Ovary (tissue), 9 donors: ENCODE measurements around the gene LCLAT1. TPM values are rescaled to one million over a fixed set of nuclear protein-coding genes. Genes with fewer than 3 reads are reported as not detected.

Experiments used
- DNase-seq, 5 donors: peaks; one replicate each; pipeline ENCODE4 v3.0.0-alpha.2; 2019 to 2020
- H3K27ac ChIP-seq, 2 donors: fragments of 200-600 bp; one replicate each; pipeline versions ENCODE4 v1.5.1 to v1.8.0; 2019 to 2022
- H3K27me3 ChIP-seq: fragments of 200-600 bp; one replicate; pipeline ENCODE4 v1.8.0; 2022
- H3K36me3 ChIP-seq: fragments of 200-600 bp; sonication (generic); one replicate; pipeline ENCODE4 v1.5.1; 2019
- H3K4me1 ChIP-seq: one replicate; pipeline ENCODE4 v1.8.1; 2013; ENCODE audit warnings: mild to moderate bottlenecking, moderate library complexity; ENCODE audit not compliant: insufficient read depth
- H3K4me3 ChIP-seq: fragments of 200-600 bp; sonication (generic); one replicate; pipeline ENCODE4 v1.5.1; 2017
- H3K9me3 ChIP-seq, 2 donors: fragments of 200-600 bp in 1 of 2; sonication (generic) in 1 of 2; one replicate each; pipeline versions ENCODE4 v1.5.1 to v1.8.1; 2013 to 2019; ENCODE audit warnings: mild to moderate bottlenecking in 1 of 2, moderate library complexity in 1 of 2
- EP300 ChIP-seq: sonication (generic); formaldehyde crosslinking; IDR thresholded peaks from one replicate; pipeline ENCODE4 v1.6.1; 2017; ENCODE audit warnings: antibody characterized with exemption
- POLR2A ChIP-seq: fragments of 450-650 bp; IDR thresholded peaks from one replicate; pipeline ENCODE4 v1.6.1; 2017; ENCODE audit warnings: antibody characterized with exemption, mild to moderate bottlenecking, moderate library complexity
- WGBS, 3 donors: extraction: QIAGEN DNeasy Blood & Tissue Kit in 1 of 3; methylation state at CpG; one replicate each; pipeline versions ENCODE4 v1.1.5 to v1.1.7; 2013 to 2017; 5-methylcytosine and 5-hydroxymethylcytosine counted together
- intact Hi-C, 4 donors: fragments of 100-400 bp; cut with DNase I; formaldehyde crosslinking; loops; one replicate each; pipeline versions ENCODE4 v1.11.0 to v1.15.1; 2022 to 2023
- polyA plus RNA-seq, 2 donors: library from polyadenylated mRNA; stranded (reverse); fragments of 200-250 nt in 1 of 2; fragments of 350-450 nt in 1 of 2; fragmentation: Illumina TruSeq in 1 of 2; extraction: RNeasy Lipid Tissue Mini Kit (QIAGEN cat#74804) in 1 of 2; gene quantifications; one replicate each; pipeline ENCODE4 v1.2.3, GENCODE V29; 2013 to 2014
- total RNA-seq, 7 donors: library from RNA; depleted of rRNA in 2 of 7; stranded (reverse); fragments of >200 nt in 2 of 7; fragmentation: NEBNext Ultra II Directional in 3 of 7; extraction: Animal tissue kit (Norgen Biotek cat#: 25700) in 3 of 7; gene quantifications; one replicate each; pipeline versions ENCODE4 v1.1.0 to v1.2.4, GENCODE V29; 2016 to 2023
- TF ChIP-seq, protein P1 (sequence below), 3 donors: fragments of 450-650 bp in 2 of 3; fragments of 200-600 bp in 1 of 3; IDR thresholded peaks; one replicate each; pipeline versions ENCODE4 v1.5.1 to v1.8.0; 2016 to 2022; ENCODE audit warnings: antibody characterized with exemption in 3 of 3, mild to moderate bottlenecking in 1 of 3
- donor health status: DM: no; HTN: no; CAD: no; lungs with moderate emphysema.
- donor health status: DM: no; HTN: no; CAD: no.
- donor health status: Bipolar disorder and iron deficiency.
- donor health status: DM: yes; HTN: yes; CAD: no.
- donor health status: DM: no; HTN: no; CAD: no.
- donor health status: DM: yes; HTN: yes; CAD: no.

LCLAT1 gene
- total and polyA plus RNA-seq, 9 donors: 3.2 to 26.5 (median 22.6) TPM

DNA sequence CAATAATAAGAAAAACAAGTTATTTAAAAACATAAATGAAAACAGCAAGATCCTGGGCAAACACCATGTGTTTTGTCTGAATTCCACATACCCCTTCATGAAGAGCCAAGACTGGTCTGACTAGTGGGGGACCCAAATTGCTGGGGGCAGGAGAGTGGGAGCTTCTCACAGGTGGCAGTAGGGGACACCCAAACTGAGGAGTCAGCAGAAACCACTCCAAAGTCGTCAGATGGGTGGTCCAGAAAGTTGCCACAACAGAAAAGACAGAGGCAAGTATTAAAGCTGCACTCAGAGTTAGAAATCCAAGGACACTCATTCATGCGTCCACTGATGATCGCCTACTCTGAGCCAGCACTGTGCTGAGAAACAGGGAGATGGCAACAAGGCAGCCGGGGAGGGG, 12.3 kb upstream of the LCLAT1 start:
- DNase-seq: no peak
- 24 to 69% (median 54%) methylated on average over 4 of the region's 4 CpGs for WGBS, 3 donors
- H3K36me3 ChIP-seq: no peaks in the 10 kb centered on the region
- H3K4me3 ChIP-seq: no peak overlapping the region
- H3K4me1 ChIP-seq: peaks cover 15% of the 10 kb centered on the region
- no peaks in the 10 kb centered on the region for H3K9me3 ChIP-seq
- TF ChIP-seq POLR2A: no peak
- no peak for TF ChIP-seq EP300
- TF ChIP-seq, protein P1, sequence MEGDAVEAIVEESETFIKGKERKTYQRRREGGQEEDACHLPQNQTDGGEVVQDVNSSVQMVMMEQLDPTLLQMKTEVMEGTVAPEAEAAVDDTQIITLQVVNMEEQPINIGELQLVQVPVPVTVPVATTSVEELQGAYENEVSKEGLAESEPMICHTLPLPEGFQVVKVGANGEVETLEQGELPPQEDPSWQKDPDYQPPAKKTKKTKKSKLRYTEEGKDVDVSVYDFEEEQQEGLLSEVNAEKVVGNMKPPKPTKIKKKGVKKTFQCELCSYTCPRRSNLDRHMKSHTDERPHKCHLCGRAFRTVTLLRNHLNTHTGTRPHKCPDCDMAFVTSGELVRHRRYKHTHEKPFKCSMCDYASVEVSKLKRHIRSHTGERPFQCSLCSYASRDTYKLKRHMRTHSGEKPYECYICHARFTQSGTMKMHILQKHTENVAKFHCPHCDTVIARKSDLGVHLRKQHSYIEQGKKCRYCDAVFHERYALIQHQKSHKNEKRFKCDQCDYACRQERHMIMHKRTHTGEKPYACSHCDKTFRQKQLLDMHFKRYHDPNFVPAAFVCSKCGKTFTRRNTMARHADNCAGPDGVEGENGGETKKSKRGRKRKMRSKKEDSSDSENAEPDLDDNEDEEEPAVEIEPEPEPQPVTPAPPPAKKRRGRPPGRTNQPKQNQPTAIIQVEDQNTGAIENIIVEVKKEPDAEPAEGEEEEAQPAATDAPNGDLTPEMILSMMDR (IDR thresholded peaks at IDR 0.05): no peak
- no peaks in the 10 kb centered on the region for H3K27me3 ChIP-seq
- H3K27ac ChIP-seq: no peak overlapping the region
- intact Hi-C loops: no loop called here

DNA sequence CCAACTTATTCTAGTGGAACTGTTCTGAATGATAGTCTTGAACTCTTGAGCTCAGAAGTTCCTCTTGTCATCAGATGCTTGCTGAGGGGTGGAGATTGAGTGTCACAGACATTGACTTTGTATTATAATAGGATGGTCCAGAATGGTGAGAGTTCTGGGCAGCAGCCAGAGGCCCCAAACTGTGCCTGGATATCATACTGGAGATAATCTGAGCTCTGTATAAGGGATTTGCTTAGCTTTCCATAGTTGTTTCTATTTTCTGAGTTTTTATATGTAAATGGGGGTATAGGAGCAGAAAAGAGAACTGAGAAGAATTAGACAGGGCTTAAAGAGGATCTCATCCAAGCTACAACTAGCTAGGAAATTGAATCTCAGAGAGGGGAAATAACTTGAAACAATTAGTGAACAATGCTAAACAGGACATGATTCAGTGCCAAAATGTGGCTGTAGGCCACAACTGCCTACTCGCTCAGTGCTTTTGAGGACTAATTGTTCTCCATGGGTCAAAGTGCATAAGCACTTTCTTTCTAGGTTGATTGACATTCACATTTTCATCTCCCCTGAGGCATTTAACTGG, 10.1 kb upstream of the LCLAT1 start:
- 61 to 73% (median 67%) methylated on average over 1 of the region's 1 CpG for WGBS, 3 donors

DNA sequence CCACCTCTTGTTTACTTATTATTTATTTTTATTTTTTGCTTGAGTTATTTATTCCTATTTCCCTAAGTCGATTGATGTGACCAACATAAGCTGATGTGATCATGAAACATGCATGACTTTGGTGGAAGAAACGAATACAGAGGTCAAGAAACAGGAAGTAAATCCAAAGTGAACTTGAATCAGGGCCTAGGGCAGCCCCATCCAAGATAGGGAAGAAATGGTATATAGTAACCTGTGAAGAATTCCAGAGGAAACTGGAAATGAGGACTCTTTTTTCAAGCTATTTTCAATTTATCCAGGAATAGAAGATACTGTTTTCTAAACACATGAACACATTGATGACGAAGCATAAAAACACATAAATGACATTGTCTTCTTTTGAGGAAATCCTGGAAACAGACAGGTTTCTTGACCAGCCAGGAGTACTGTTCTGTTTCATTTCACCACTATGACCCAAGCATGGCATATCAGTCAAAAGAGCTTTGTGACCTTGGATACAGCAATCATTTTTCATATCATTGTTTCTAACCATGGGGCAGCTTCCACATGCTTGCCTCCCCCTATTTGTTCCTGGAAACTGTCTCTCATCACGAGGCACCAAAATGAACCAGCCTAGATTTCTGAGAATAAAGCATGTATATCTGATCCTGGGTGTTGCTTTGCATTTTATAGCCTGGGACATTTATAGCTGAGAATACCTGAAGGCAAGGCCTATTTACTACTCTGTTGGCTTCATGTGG, 9.1 kb upstream of the LCLAT1 start:
- Histone ChIP-seq H3K36me3 (no peaks in the 10 kb centered on the region), H3K4me3 (no peak overlapping the region), H3K27me3 (no peaks in the 10 kb centered on the region), H3K27ac (no peak overlapping the region), H3K9me3 (no peaks in the 10 kb centered on the region), H3K4me1 (peaks cover 15% of the 10 kb centered on the region)
- intact Hi-C loops: no loop called here
- 69 to 78% (median 70%) methylated on average over 4 of the region's 4 CpGs for WGBS, 3 donors
- DNase-seq: no peak
- no peak for TF ChIP-seq POLR2A

More for the DNA sequence above, 10.1 kb upstream of the LCLAT1 start:
- intact Hi-C loops: no loop called here
- TF ChIP-seq EP300: no peak
- TF ChIP-seq, protein P1 (IDR thresholded peaks at IDR 0.05): no peak
- TF ChIP-seq POLR2A: no peak
- no peak for DNase-seq
- Histone ChIP-seq H3K4me1 (peaks cover 15% of the 10 kb centered on the region), H3K4me3 (no peak overlapping the region), H3K27me3 (no peaks in the 10 kb centered on the region), H3K27ac (no peak overlapping the region), H3K36me3 (no peaks in the 10 kb centered on the region), H3K9me3 (no peaks in the 10 kb centered on the region)

GRCh38 chr2:30439296-30439695, 7.8 kb upstream of the LCLAT1 start:
- intact Hi-C loops: no loop called here
- no peak for DNase-seq
- Histone ChIP-seq H3K9me3 (no peaks in the 10 kb centered on the region), H3K27ac (no peak overlapping the region), H3K4me3 (no peak overlapping the region), H3K4me1 (peaks cover 11% of the 10 kb centered on the region), H3K27me3 (no peaks in the 10 kb centered on the region), H3K36me3 (no peaks in the 10 kb centered on the region)
- WGBS, 3 donors: 88 to 91% (median 90%) methylated on average over 3 of the region's 3 CpGs
- no peak for TF ChIP-seq POLR2A
- TF ChIP-seq, protein P1 (IDR thresholded peaks at IDR 0.05): no peak
- TF ChIP-seq EP300: no peak

- Histone ChIP-seq H3K36me3 (no peaks in the 10 kb centered on the region), H3K4me3 (no peak overlapping the region), H3K4me1 (peaks cover 7% of the 10 kb centered on the region), H3K27ac (no peak overlapping the region), H3K27me3 (no peaks in the 10 kb centered on the region), H3K9me3 (no peaks in the 10 kb centered on the region)
- TF ChIP-seq POLR2A (no peak), EP300 (no peak)
- TF ChIP-seq, protein P1 (IDR thresholded peaks at IDR 0.05): no peak
- intact Hi-C loops: no loop called here
- DNase-seq: no peak
- WGBS, 3 donors: 95 to 96% (median 95%) methylated on average over 5 of the region's 5 CpGs
These were observed 7.2 kb upstream of the LCLAT1 start for GRCh38 chr2:30439879-30440278.
